Ascending aorta (tissue), 2 donors: ENCODE results near the gene MYBPC1. TPM values are rescaled to one million over a fixed set of nuclear protein-coding genes. Genes with fewer than 3 reads are reported as not detected.

Experiments used
- DNase-seq, 2 donors: peaks; one replicate each; pipeline ENCODE4 v3.0.0-alpha.2; 2019; ENCODE audit warnings: low spot score in 2 of 2
- H3K27ac ChIP-seq, 2 donors: fragments of 200-600 bp; sonication (generic); one replicate each; pipeline ENCODE4 v1.5.1; 2016 to 2017; ENCODE audit warnings: mild to moderate bottlenecking in 1 of 2
- H3K27me3 ChIP-seq: fragments of 200-600 bp; sonication (generic); one replicate; pipeline ENCODE4 v1.5.1; 2017
- H3K36me3 ChIP-seq, 2 donors: fragments of 200-600 bp; sonication (generic); one replicate each; pipeline ENCODE4 v1.5.1; 2016
- H3K4me1 ChIP-seq, 2 donors: fragments of 200-600 bp; sonication (generic); one replicate each; pipeline ENCODE4 v1.5.1; 2016 to 2017; ENCODE audit warnings: mild to moderate bottlenecking in 1 of 2
- H3K4me3 ChIP-seq, 2 donors: fragments of 200-600 bp; sonication (generic); one replicate each; pipeline ENCODE4 v1.5.1; 2016 to 2017; ENCODE audit warnings: mild to moderate bottlenecking in 1 of 2
- H3K9me3 ChIP-seq, 2 donors: fragments of 200-600 bp; sonication (generic); one replicate each; pipeline ENCODE4 v1.5.1; 2016
- CTCF ChIP-seq, 3 experiments: fragments of 200-600 bp in 2 of 3; fragments of 450-650 bp in 1 of 3; sonication (generic) in 2 of 3; IDR thresholded peaks; one replicate each; pipeline ENCODE4 v1.5.1; 2016 to 2019; ENCODE audit warnings: antibody characterized with exemption in 3 of 3, mild to moderate bottlenecking in 1 of 3, moderate library complexity in 1 of 3
- intact Hi-C: fragments of 100-400 bp; cut with DNase I; formaldehyde crosslinking; loops from one replicate; pipeline ENCODE4 v1.15.1; 2023
- total RNA-seq: library from RNA; depleted of rRNA; stranded (reverse); fragments of >200 nt; gene quantifications from one replicate; pipeline ENCODE4 v1.1.0, GENCODE V29; 2016

The MYBPC1 gene
- total RNA-seq, 1 donor from 2014 or later = not detected

GRCh38 chr12:101691503-101692096, 96.8 kb downstream of the MYBPC1 start:
- H3K4me3 ChIP-seq = no peak overlapping the region
- TF ChIP-seq CTCF (IDR thresholded peaks at IDR 0.05) = no peak
- H3K36me3 ChIP-seq = no peaks in the 10 kb centered on the region
- no peaks in the 10 kb centered on the region for H3K27me3 ChIP-seq
- no peaks in the 10 kb centered on the region for H3K9me3 ChIP-seq
- no peak for DNase-seq
- peaks cover 2 to 3% of the 10 kb centered on the region in 2 donors for H3K4me1 ChIP-seq
- intact Hi-C loops = no loop called here
- no peak overlapping the region for H3K27ac ChIP-seq

- H3K4me3 ChIP-seq = no peak overlapping the region
- no peaks in the 10 kb centered on the region for H3K9me3 ChIP-seq
- no peak for TF ChIP-seq CTCF (IDR thresholded peaks at IDR 0.05)
- H3K27me3 ChIP-seq = no peaks in the 10 kb centered on the region
- H3K36me3 ChIP-seq = no peaks in the 10 kb centered on the region
- H3K27ac ChIP-seq = no peak overlapping the region
- no peak for DNase-seq
- peaks cover 6 to 7% of the 10 kb centered on the region in 2 donors for H3K4me1 ChIP-seq
- intact Hi-C loops = no loop called here
Observed at GRCh38 chr12:101694297-101694848, 99.6 kb downstream of the MYBPC1 start.

- Histone ChIP-seq H3K4me1 (peaks cover 6 to 12% of the 10 kb centered on the region in 2 donors), H3K36me3 (no peaks in the 10 kb centered on the region), H3K27me3 (no peaks in the 10 kb centered on the region), H3K27ac (peak overlapping the region in 1 of 2 donors; percentile 19), H3K4me3 (no peak overlapping the region), H3K9me3 (no peaks in the 10 kb centered on the region)
- intact Hi-C loops = loop anchor here (5.0 kb wide), 4 partner anchors 78 to 1428 kb away; partner anchors contain the start of genes ARL1, DEPDC4, DRAM1 and SCYL2
- no peak for TF ChIP-seq CTCF (IDR thresholded peaks at IDR 0.05)
- no peak for DNase-seq
Observed at GRCh38 chr12:101694986-101695385, 100.2 kb downstream of the MYBPC1 start.

- H3K4me1 ChIP-seq = peaks cover 6 to 16% of the 10 kb centered on the region in 2 donors
- H3K27ac ChIP-seq = peak overlapping the region in 1 of 2 donors; percentile 77
- no peaks in the 10 kb centered on the region for H3K36me3 ChIP-seq
- intact Hi-C loops = loop anchor here (2.0 to 5.0 kb wide), 5 partner anchors 78 to 1428 kb away; partner anchors contain the start of genes ARL1, DEPDC4, DRAM1 and GNPTAB
- H3K4me3 ChIP-seq = peak overlapping the region in 1 of 2 donors; percentile 99
- DNase-seq = no peak
- TF ChIP-seq CTCF (IDR thresholded peaks at IDR 0.05) = no peak
- no peaks in the 10 kb centered on the region for H3K9me3 ChIP-seq
- H3K27me3 ChIP-seq = no peaks in the 10 kb centered on the region
Observed at GRCh38 chr12:101695706-101696105, 100.9 kb downstream of the MYBPC1 start.

GRCh38 chr12:101696251-101697196, 101.8 kb downstream of the MYBPC1 start:
- Histone ChIP-seq H3K36me3 (no peaks in the 10 kb centered on the region), H3K9me3 (no peaks in the 10 kb centered on the region), H3K27ac (peak overlapping the region; percentile 77 to 98), H3K4me1 (peaks cover 6 to 18% of the 10 kb centered on the region in 2 donors), H3K4me3 (peak overlapping the region; percentile 92 to 99), H3K27me3 (no peaks in the 10 kb centered on the region)
- no peak for TF ChIP-seq CTCF (IDR thresholded peaks at IDR 0.05)
- intact Hi-C loops = loop anchor here (2.0 to 5.0 kb wide), 5 partner anchors 79 to 1429 kb away; partner anchors contain the start of genes ARL1, DEPDC4, DRAM1 and GNPTAB
- DNase-seq = peak in 1 of 2 donors; percentile 74
